ENCODE data around the gene PLD5.

The PLD5 gene

DNA sequence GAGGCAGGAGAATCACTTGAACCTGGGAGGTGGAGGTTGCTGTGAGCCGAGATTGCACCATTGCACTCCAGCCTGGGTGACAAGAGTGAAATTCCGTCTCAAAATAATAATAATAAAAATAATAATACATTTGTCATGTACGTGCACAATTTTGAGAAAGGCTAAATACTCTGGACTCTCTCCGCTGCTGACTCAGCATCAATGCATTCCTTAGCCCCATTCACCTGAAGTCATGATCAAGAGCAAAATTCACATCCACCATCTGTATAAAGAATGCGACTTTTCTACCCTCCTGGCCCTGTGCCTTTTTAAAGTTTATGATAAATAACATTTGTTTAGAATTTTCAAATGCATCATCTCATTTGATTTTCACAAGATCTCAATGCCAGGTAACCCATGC lies 490.1 kb downstream of the PLD5 start:
- DNase-seq = no peak

- DNase-seq = no peak
Measured at GRCh38 chr1:242033447-242033846, 491.1 kb downstream of the PLD5 start.
